GM19043 (cell line): ENCODE measurements around the gene KCND1.

Experiments used
- ATAC-seq: cut with Tn5 transposase; IDR thresholded peaks from one replicate; pipeline ENCODE4 v1.9.1; 2021; ENCODE audit warnings: low read depth; ENCODE audit not compliant: unreplicated experiment

KCND1 gene

GRCh38 chrX:48914593-48915493, 56.8 kb downstream of the KCND1 start:
- ATAC-seq = no peak

GRCh38 chrX:48913605-48914366, 57.9 kb downstream of the KCND1 start:
- no peak for ATAC-seq

- peak; percentile 63 for ATAC-seq
Measured at GRCh38 chrX:48911412-48912182, 60.0 kb downstream of the KCND1 start, which contains the start of gene SLC35A2. TSS of gene SLC35A2 (minus strand) at chrX:48911646. CDS start at chrX:48911636, 10 bp downstream.
